Prostate gland (tissue), 2 donors: Measurements from ENCODE around the gene IMMP2L. TPM values are rescaled to one million over a fixed set of nuclear protein-coding genes. Genes with fewer than 3 reads are reported as not detected.

Source experiments
- DNase-seq: peaks from one replicate; pipeline ENCODE4 v3.0.0-alpha.2; 2019; ENCODE audit warnings: low spot score
- H3K27ac ChIP-seq, 2 donors: fragments of 200-600 bp; sonication (generic); 2 replicates each; pipeline ENCODE4 v1.5.1; 2017 to 2019
- H3K27me3 ChIP-seq: fragments of 200-600 bp; sonication (generic); replicated peaks from 2 replicates; pipeline ENCODE4 v1.5.1; 2019; ENCODE audit not compliant: insufficient read depth
- H3K36me3 ChIP-seq, 2 donors: fragments of 200-600 bp; sonication (generic); 1 replicate in 1 of 2; 2 replicates in 1 of 2; pipeline versions ENCODE4 v1.5.1 to v1.8.1; 2017 to 2019
- H3K4me1 ChIP-seq: fragments of 200-600 bp; sonication (generic); replicated peaks from 2 replicates; pipeline ENCODE4 v1.5.1; 2019
- H3K4me3 ChIP-seq, 2 donors: fragments of 200-600 bp; sonication (generic); 2 replicates each; pipeline ENCODE4 v1.5.1; 2017 to 2019
- H3K9me3 ChIP-seq: fragments of 200-600 bp; sonication (generic); 2 replicates; pipeline ENCODE4 v1.5.1; 2017
- POLR2A ChIP-seq: fragments of 450-650 bp; IDR thresholded peaks from one replicate; pipeline ENCODE4 v1.6.1; 2016; ENCODE audit warnings: antibody characterized with exemption, mild to moderate bottlenecking
- POLR2AphosphoS5 ChIP-seq: sonication (generic); formaldehyde crosslinking; IDR thresholded peaks from one replicate; pipeline ENCODE4 v1.6.1; 2017; ENCODE audit warnings: antibody characterized with exemption
- WGBS: methylation state at CpG from one replicate; pipeline ENCODE4 v1.1.5; 2018; 5-methylcytosine and 5-hydroxymethylcytosine counted together
- intact Hi-C: fragments of 100-400 bp; cut with DNase I; formaldehyde crosslinking; loops from one replicate; pipeline ENCODE4 v1.14.2; 2022
- total RNA-seq, 2 donors: library from RNA; depleted of rRNA; stranded (reverse); fragments of >200 nt; gene quantifications; one replicate each; pipeline ENCODE4 v1.1.0, GENCODE V29; 2016
- TF ChIP-seq, protein P1 (sequence below), 4 experiments: fragments of 200-600 bp in 2 of 4; fragments of 450-650 bp in 2 of 4; sonication (generic) in 2 of 4; IDR thresholded peaks; 1 replicate in 3 of 4; 2 replicates in 1 of 4; pipeline ENCODE4 v1.5.1; 2016 to 2019; ENCODE audit warnings: antibody characterized with exemption in 4 of 4, mild to moderate bottlenecking in 2 of 4, moderate library complexity in 2 of 4

Gene IMMP2L
- total RNA-seq, 2 donors from 2014 or later: 16.9 to 20.4 TPM

DNA sequence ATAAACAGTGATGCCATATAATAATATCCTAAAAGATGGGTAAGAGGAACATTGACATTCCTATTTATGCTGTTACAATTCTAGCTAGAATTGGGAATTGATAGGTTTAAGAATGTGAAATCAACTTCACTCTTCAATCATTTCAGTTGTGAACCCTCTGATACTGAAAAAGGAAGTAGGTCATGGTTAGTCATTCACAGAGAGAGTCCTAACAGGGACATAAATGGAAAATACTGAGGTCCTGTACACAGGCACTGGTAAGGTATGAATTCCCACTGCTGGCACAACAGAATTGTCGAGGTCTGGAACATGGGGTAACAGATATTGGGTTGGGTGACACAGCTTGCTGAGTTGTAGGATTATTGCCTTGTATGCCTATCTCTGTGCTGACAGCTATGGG is 760.8 kb downstream of the IMMP2L start:
- intact Hi-C loops: no loop called here
- no peak overlapping the region for H3K4me3 ChIP-seq
- no peaks in the 10 kb centered on the region for H3K9me3 ChIP-seq
- no peak overlapping the region for H3K27ac ChIP-seq
- H3K27me3 ChIP-seq: no peaks in the 10 kb centered on the region
- no peaks in the 10 kb centered on the region for H3K4me1 ChIP-seq
- H3K36me3 ChIP-seq: no peaks in the 10 kb centered on the region
- WGBS: 74% methylated on average over 1 of the region's 1 CpG
- TF ChIP-seq POLR2A (no peak), POLR2AphosphoS5 (no peak)
- TF ChIP-seq, protein P1, sequence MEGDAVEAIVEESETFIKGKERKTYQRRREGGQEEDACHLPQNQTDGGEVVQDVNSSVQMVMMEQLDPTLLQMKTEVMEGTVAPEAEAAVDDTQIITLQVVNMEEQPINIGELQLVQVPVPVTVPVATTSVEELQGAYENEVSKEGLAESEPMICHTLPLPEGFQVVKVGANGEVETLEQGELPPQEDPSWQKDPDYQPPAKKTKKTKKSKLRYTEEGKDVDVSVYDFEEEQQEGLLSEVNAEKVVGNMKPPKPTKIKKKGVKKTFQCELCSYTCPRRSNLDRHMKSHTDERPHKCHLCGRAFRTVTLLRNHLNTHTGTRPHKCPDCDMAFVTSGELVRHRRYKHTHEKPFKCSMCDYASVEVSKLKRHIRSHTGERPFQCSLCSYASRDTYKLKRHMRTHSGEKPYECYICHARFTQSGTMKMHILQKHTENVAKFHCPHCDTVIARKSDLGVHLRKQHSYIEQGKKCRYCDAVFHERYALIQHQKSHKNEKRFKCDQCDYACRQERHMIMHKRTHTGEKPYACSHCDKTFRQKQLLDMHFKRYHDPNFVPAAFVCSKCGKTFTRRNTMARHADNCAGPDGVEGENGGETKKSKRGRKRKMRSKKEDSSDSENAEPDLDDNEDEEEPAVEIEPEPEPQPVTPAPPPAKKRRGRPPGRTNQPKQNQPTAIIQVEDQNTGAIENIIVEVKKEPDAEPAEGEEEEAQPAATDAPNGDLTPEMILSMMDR (IDR thresholded peaks at IDR 0.05): no peak
- no peak for DNase-seq

DNA sequence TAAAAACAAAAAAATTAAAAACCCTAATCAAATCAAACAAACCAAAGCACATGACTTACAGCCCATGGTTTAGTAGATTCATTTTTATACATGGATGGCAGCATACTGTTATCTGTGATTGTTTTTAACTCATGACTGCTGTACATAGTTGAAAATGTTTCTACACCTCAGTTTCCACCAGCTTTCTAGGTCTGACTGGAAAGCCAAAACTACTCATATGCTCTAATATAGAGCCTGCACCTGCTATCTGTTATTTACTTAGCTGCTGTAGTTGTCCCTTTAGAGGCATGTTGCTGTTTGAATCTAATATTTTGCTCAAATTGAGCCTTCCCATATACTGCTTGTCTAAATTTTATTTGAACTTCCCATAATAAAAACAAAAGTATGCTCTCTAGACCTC is 761.3 kb downstream of the IMMP2L start:
- no peaks in the 10 kb centered on the region for H3K9me3 ChIP-seq
- no peak for DNase-seq
- no peaks in the 10 kb centered on the region for H3K27me3 ChIP-seq
- H3K4me3 ChIP-seq: no peak overlapping the region
- H3K27ac ChIP-seq: no peak overlapping the region
- TF ChIP-seq POLR2A: no peak
- TF ChIP-seq POLR2AphosphoS5: no peak
- TF ChIP-seq, protein P1 (IDR thresholded peaks at IDR 0.05): no peak
- no peaks in the 10 kb centered on the region for H3K36me3 ChIP-seq
- intact Hi-C loops: no loop called here
- H3K4me1 ChIP-seq: no peaks in the 10 kb centered on the region

DNA sequence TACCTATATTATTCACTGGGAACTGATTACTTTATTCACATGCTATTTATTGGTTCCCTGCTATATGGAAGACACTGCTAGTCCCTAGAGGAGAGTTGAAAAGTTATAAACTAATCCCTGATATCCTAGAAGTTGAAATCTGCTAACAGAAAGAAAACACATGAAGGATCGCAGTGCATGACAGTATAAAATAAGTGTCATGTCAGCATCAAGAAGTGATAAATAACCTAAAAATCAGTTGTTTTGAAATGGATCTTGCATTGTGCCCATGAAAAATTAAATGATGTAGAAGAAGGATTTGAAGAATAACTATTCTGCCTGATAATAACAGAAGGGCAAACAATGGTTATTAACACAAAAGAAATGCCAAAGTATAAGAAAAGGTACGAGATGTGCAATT is 764.6 kb downstream of the IMMP2L start:
- Histone ChIP-seq H3K9me3 (no peaks in the 10 kb centered on the region), H3K36me3 (no peaks in the 10 kb centered on the region), H3K27ac (no peak overlapping the region), H3K4me1 (no peaks in the 10 kb centered on the region), H3K4me3 (no peak overlapping the region), H3K27me3 (no peaks in the 10 kb centered on the region)
- intact Hi-C loops: no loop called here
- 93% methylated on average over 2 of the region's 2 CpGs for WGBS
- TF ChIP-seq POLR2AphosphoS5: no peak
- no peak for TF ChIP-seq POLR2A
- TF ChIP-seq, protein P1 (IDR thresholded peaks at IDR 0.05): no peak
- DNase-seq: no peak

DNA sequence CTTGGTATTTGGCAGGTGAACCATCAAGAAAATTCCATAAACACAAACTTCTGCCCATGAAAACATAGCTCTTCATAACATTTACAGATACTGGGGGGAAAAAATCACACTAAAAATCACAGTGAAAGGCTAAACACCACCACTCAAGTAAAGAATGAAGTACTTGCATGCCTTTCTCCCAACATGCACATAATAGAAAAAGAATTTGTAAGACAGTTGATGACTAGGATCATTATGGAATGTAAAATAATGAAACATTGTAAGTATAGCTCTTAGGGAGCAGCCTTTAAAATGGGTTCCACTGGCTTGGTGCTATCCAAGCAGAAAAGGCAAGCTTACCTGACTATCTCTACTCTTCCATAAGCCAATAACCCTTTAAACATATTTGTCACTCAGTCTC is 771.3 kb downstream of the IMMP2L start:
- Histone ChIP-seq H3K4me3 (no peak overlapping the region), H3K27me3 (no peaks in the 10 kb centered on the region), H3K9me3 (no peaks in the 10 kb centered on the region), H3K27ac (no peak overlapping the region), H3K36me3 (no peaks in the 10 kb centered on the region), H3K4me1 (no peaks in the 10 kb centered on the region)
- DNase-seq: no peak
- intact Hi-C loops: no loop called here
- no peak for TF ChIP-seq POLR2AphosphoS5
- no peak for TF ChIP-seq POLR2A
- TF ChIP-seq, protein P1 (IDR thresholded peaks at IDR 0.05): no peak

DNA sequence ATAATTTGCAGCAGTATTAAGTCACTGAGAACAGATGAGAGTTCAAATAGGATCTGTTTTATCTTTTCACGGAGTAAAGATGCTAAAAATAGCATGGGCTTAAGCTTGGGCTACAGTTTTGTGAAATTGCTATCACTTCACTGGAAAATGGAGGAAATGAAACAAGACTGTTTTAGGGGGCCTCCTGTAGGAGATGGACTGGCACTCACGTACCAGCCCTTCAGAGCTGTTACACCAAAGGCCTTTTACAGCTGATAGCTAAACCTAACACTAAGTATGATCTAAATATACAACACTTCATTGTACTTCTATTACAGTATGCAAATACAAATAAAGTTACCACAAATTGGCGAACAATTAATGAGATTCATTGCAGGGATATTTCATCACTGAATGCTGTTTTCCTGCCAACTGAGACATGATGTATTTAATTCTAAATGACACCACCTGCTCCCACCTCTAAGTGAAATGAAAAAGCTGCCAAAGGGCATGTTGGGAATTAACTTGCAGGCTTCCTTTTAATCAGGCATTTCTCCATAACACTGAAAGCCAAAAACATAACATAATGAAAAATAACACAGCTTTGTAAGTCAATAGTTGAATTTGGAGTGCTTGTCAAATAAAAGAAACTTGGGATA is 775.8 kb downstream of the IMMP2L start:
- H3K27ac ChIP-seq: no peak overlapping the region

More for the DNA sequence above, 775.8 kb downstream of the IMMP2L start:
- Histone ChIP-seq H3K36me3 (no peaks in the 10 kb centered on the region), H3K4me3 (no peak overlapping the region), H3K9me3 (no peaks in the 10 kb centered on the region), H3K27me3 (no peaks in the 10 kb centered on the region), H3K4me1 (no peaks in the 10 kb centered on the region)
- no peak for DNase-seq
- TF ChIP-seq, protein P1 (IDR thresholded peaks at IDR 0.05): no peak
- TF ChIP-seq POLR2AphosphoS5 (no peak), POLR2A (no peak)
- intact Hi-C loops: no loop called here
- 48% methylated on average over 3 of the region's 3 CpGs for WGBS
